Measurements from ENCODE around the gene FDX1. TPM values are rescaled to one million over a fixed set of nuclear protein-coding genes. Genes with fewer than 3 reads are reported as not detected.
A peak's percentile ranks its signal among the peaks of the same experiment; 100 is the strongest.

FDX1 gene
- total RNA-seq, 2 donors from 2014 or later = 11.8 to 12.1 TPM

DNA sequence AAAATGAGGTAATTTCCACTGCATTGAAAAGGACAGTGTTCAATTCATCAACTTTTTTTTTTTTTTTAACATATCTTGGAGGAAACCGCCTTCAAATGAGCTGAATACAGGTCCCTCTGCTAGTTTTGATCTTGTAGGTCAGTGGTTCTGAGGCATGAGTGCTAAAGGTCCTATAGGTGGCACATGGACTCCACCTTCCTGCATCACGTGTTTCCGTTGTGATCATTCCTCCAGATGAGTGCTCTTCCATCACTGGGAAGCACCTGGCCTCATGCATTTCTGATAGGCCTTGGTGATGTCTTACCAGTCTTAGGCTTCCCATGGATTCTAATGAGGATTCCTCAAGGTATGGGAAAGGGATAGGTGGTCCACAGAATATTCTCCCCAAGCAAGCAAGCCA, 37.8 kb downstream of the FDX1 start:
- Mint-ChIP-seq H3K4me1 (peaks cover 3% of the 10 kb centered on the region), H3K27me3 (ENCODE audit: insufficient read depth) (no peaks in the 10 kb centered on the region), H3K9me3 (no peaks in the 10 kb centered on the region), H3K36me3 (ENCODE audit: low read depth) (peaks cover 11% of the 10 kb centered on the region), H3K27ac (no peak overlapping the region), H3K4me3 (no peak overlapping the region)
- Histone ChIP-seq H3K27me3 (ENCODE audit: control insufficient read depth, insufficient read depth, low read length, poor library complexity, severe bottlenecking) (no peaks in the 10 kb centered on the region), H3K4me1 (ENCODE audit: control insufficient read depth, insufficient read depth, low read length) (no peaks in the 10 kb centered on the region), H3K4me3 (ENCODE audit: low read length) (no peak overlapping the region), H3K27ac (ENCODE audit: low read depth, low read length) (no peak overlapping the region), H3K9ac (ENCODE audit: extremely low read depth, low read length, poor library complexity, severe bottlenecking) (no peak overlapping the region), H3K9me3 (ENCODE audit: control insufficient read depth, low read length) (no peaks in the 10 kb centered on the region), H3K36me3 (ENCODE audit: control insufficient read depth, insufficient read depth, low read length) (peaks cover 11% of the 10 kb centered on the region)
- DNase-seq = no peak
- WGBS, 2 experiments (ENCODE audit: insufficient coverage in 1 of 2, insufficient read length in 1 of 2) = 93 to 95% methylated on average over 2 to 3 of the region's 3 CpGs
- TF ChIP-seq, protein P1, sequence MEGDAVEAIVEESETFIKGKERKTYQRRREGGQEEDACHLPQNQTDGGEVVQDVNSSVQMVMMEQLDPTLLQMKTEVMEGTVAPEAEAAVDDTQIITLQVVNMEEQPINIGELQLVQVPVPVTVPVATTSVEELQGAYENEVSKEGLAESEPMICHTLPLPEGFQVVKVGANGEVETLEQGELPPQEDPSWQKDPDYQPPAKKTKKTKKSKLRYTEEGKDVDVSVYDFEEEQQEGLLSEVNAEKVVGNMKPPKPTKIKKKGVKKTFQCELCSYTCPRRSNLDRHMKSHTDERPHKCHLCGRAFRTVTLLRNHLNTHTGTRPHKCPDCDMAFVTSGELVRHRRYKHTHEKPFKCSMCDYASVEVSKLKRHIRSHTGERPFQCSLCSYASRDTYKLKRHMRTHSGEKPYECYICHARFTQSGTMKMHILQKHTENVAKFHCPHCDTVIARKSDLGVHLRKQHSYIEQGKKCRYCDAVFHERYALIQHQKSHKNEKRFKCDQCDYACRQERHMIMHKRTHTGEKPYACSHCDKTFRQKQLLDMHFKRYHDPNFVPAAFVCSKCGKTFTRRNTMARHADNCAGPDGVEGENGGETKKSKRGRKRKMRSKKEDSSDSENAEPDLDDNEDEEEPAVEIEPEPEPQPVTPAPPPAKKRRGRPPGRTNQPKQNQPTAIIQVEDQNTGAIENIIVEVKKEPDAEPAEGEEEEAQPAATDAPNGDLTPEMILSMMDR (conservative IDR thresholded peaks at IDR 0.05) = peak; percentile 58

DNA sequence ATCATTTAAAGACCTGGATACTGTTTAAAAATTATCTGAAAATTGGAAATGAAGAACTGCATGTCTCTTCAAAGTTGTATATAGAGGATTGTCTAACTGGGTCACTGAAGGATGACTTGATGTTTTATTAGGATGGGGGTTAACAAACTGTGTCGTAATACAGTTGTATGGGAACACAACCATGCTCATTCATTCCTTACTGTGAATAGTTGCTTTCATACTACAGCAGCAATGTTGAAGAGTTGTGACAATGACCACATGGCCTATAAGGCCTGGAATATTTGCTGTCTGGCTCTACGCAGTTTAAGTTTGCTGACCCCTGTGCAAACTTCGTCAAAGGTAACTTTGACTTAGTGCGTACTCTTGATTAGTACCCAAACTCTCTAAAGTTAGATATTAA, 38.4 kb downstream of the FDX1 start:
- WGBS, 2 experiments (ENCODE audit: insufficient coverage in 1 of 2, insufficient read length in 1 of 2) = 90 to 100% methylated on average over 2 to 3 of the region's 4 CpGs
- H3K36me3 ChIP-seq (ENCODE audit: control insufficient read depth, insufficient read depth, low read length) = peaks cover 8% of the 10 kb centered on the region
- TF ChIP-seq, protein P1 (conservative IDR thresholded peaks at IDR 0.05) = no peak
- no peaks in the 10 kb centered on the region for H3K9me3 Mint-ChIP-seq
- H3K27me3 Mint-ChIP-seq (ENCODE audit: insufficient read depth) = no peaks in the 10 kb centered on the region
- no peaks in the 10 kb centered on the region for H3K4me1 ChIP-seq (ENCODE audit: control insufficient read depth, insufficient read depth, low read length)
- H3K4me1 Mint-ChIP-seq = peaks cover 3% of the 10 kb centered on the region
- H3K4me3 Mint-ChIP-seq = no peak overlapping the region
- no peaks in the 10 kb centered on the region for H3K9me3 ChIP-seq (ENCODE audit: control insufficient read depth, low read length)
- H3K36me3 Mint-ChIP-seq (ENCODE audit: low read depth) = peaks cover 9% of the 10 kb centered on the region
- no peak overlapping the region for H3K4me3 ChIP-seq (ENCODE audit: low read length)
- no peak for DNase-seq
- H3K9ac ChIP-seq (ENCODE audit: extremely low read depth, low read length, poor library complexity, severe bottlenecking) = no peak overlapping the region
- no peak overlapping the region for H3K27ac ChIP-seq (ENCODE audit: low read depth, low read length)
- H3K27ac Mint-ChIP-seq = no peak overlapping the region
- no peaks in the 10 kb centered on the region for H3K27me3 ChIP-seq (ENCODE audit: control insufficient read depth, insufficient read depth, low read length, poor library complexity, severe bottlenecking)

DNA sequence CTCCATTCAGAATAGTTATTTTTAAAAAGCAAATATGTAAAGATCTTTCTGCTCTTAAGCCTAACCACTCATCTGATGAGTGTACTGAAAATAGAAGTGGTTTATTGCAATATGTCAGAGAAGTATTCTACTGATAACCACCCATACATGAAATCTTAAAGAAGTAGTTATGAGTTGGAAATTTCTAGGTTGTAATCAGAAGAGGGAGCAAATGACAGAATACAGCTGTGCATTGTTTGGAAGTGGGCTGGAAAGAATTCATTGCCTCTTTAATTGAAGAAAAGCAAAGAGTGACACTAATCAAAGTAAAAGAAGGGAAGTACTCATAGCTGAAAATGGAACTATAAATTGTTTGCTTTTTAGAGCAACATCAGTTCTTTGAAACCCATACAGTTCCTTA, 39.4 kb downstream of the FDX1 start:
- H3K27ac ChIP-seq (ENCODE audit: low read depth, low read length) = no peak overlapping the region
- H3K36me3 ChIP-seq (ENCODE audit: control insufficient read depth, insufficient read depth, low read length) = peaks cover 3% of the 10 kb centered on the region
- no peaks in the 10 kb centered on the region for H3K4me1 ChIP-seq (ENCODE audit: control insufficient read depth, insufficient read depth, low read length)
- Mint-ChIP-seq H3K4me3 (no peak overlapping the region), H3K9me3 (no peaks in the 10 kb centered on the region), H3K4me1 (peaks cover 3% of the 10 kb centered on the region), H3K36me3 (ENCODE audit: low read depth) (peaks cover 3% of the 10 kb centered on the region), H3K27ac (no peak overlapping the region), H3K27me3 (ENCODE audit: insufficient read depth) (no peaks in the 10 kb centered on the region)
- no peak overlapping the region for H3K4me3 ChIP-seq (ENCODE audit: low read length)
- TF ChIP-seq, protein P1 (conservative IDR thresholded peaks at IDR 0.05) = no peak
- no peak overlapping the region for H3K9ac ChIP-seq (ENCODE audit: extremely low read depth, low read length, poor library complexity, severe bottlenecking)
- no peaks in the 10 kb centered on the region for H3K27me3 ChIP-seq (ENCODE audit: control insufficient read depth, insufficient read depth, low read length, poor library complexity, severe bottlenecking)
- DNase-seq = no peak
- no peaks in the 10 kb centered on the region for H3K9me3 ChIP-seq (ENCODE audit: control insufficient read depth, low read length)

Measured in endodermal cell (in vitro differentiated cells).